Activated naive CD4-positive, alpha-beta T cell treated with anti-CD3 and anti-CD28 coated beads for 36 hours (primary cell): ENCODE measurements around the gene NUDT7. TPM values are rescaled to one million over a fixed set of nuclear protein-coding genes. Genes with fewer than 3 reads are reported as not detected.

Experiments
- CTCF ChIA-PET: fragments of 350-600 bp; sonication (Branson Sonifier 250); formaldehyde crosslinking; loops from one replicate; lab custom pipeline; 2021; ENCODE audit warnings: antibody characterized with exemption; lab: Charles Lee
- DNase-seq: peaks from one replicate; pipeline ENCODE4 v3.0.0-alpha.2; 2020
- H3K27ac Mint-ChIP-seq: one replicate; pipeline ENCODE4 v1.8.0; 2021; ENCODE audit warnings: mild to moderate bottlenecking, mixed read lengths
- H3K27me3 Mint-ChIP-seq: one replicate; pipeline ENCODE4 v1.8.0; 2021; ENCODE audit warnings: low read depth, mixed read lengths
- H3K36me3 Mint-ChIP-seq: one replicate; pipeline ENCODE4 v1.8.0; 2021; ENCODE audit warnings: low read depth, mixed read lengths
- H3K4me1 Mint-ChIP-seq: one replicate; pipeline ENCODE4 v1.8.0; 2021; ENCODE audit warnings: low read depth, mixed read lengths
- H3K4me3 Mint-ChIP-seq: one replicate; pipeline ENCODE4 v1.8.0; 2021; ENCODE audit warnings: mild to moderate bottlenecking, moderate library complexity, mixed read lengths
- H3K9me3 Mint-ChIP-seq: one replicate; pipeline ENCODE4 v1.8.0; 2021; ENCODE audit warnings: mixed read lengths
- intact Hi-C: fragments of 100-400 bp; cut with micrococcal nuclease; formaldehyde crosslinking; loops from one replicate; pipeline ENCODE4 v1.15.1; 2023
- total RNA-seq, 2 experiments: library from RNA; stranded (reverse); gene quantifications; one replicate each; pipeline ENCODE4 v1.2.3, GENCODE V29; 2021

The NUDT7 gene
- total RNA-seq, 2 experiments from 2014 or later, result 9.4 to 9.8 TPM

DNA sequence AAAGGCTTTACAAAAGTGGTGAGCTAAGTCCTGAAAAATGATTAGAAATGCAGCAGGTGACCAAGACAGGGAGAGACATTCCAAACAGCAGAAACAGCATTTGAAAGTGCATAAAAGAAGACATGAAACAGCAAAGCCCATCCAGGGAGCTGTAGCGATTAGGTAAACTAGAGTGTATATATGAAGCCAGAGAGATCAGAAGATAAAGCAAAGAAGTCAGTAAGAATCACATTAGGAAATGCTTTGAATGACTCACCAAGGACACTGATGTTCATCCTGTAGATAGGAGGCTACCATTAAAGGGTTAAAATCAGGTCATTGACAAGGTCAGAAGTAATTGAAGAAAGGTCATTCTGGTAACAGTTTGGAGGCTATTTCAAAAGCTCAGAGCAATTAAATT lies 38.5 kb downstream of the NUDT7 start:
- no peaks in the 10 kb centered on the region for H3K36me3 Mint-ChIP-seq
- DNase-seq, result no peak
- CTCF ChIA-PET, result no interaction called here
- H3K4me3 Mint-ChIP-seq, result no peak overlapping the region
- H3K27ac Mint-ChIP-seq, result no peak overlapping the region
- H3K9me3 Mint-ChIP-seq, result no peaks in the 10 kb centered on the region
- intact Hi-C loops, result no loop called here
- no peaks in the 10 kb centered on the region for H3K4me1 Mint-ChIP-seq
- peaks cover 2% of the 10 kb centered on the region for H3K27me3 Mint-ChIP-seq

DNA sequence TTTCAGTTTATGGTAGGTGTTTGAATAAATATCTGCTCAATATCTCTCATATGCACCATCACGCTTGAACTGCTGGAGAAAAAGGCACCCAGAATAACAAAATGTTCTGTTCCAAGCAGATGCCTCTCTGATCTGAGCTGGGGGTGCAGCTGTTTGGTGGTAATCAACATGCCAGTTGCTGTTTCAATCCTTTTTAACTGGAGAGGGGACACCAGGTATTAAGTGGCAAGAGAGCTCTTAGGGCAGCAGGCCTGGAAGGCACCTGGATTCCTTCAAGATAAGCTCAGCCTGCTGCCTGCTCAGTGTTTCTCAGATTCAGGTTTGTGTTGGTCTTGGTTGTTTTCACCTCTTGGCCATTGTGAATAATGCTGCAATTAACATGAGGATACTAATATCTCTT lies 38.9 kb downstream of the NUDT7 start:
- H3K36me3 Mint-ChIP-seq, result no peaks in the 10 kb centered on the region
- peaks cover 2% of the 10 kb centered on the region for H3K27me3 Mint-ChIP-seq
- CTCF ChIA-PET, result no interaction called here
- H3K4me3 Mint-ChIP-seq, result no peak overlapping the region
- no peak for DNase-seq
- H3K27ac Mint-ChIP-seq, result no peak overlapping the region
- intact Hi-C loops, result no loop called here
- no peaks in the 10 kb centered on the region for H3K9me3 Mint-ChIP-seq
- H3K4me1 Mint-ChIP-seq, result no peaks in the 10 kb centered on the region

DNA sequence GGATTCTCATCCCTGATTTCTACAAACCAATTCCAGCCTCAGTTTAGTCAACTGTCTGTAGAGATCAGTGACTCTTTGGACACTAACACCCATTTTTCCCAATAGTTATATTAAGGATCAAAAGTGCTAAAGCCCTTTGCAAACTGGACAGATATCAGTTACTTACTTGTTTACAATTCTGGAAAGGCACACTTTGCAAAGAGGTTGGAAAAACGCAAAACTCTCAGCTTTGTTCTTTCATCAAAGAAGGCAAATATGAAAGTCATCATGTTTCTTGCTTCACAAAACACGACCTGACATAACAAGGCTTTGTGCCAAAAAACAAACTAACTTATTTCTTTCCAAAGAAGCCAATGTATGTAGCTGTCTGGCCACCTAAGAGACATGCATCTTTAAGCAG lies 39.9 kb downstream of the NUDT7 start:
- intact Hi-C loops, result no loop called here
- Mint-ChIP-seq H3K27ac (no peak overlapping the region), H3K36me3 (no peaks in the 10 kb centered on the region), H3K9me3 (no peaks in the 10 kb centered on the region), H3K4me3 (no peak overlapping the region), H3K4me1 (no peaks in the 10 kb centered on the region), H3K27me3 (no peaks in the 10 kb centered on the region)
- CTCF ChIA-PET, result no interaction called here
- no peak for DNase-seq

DNA sequence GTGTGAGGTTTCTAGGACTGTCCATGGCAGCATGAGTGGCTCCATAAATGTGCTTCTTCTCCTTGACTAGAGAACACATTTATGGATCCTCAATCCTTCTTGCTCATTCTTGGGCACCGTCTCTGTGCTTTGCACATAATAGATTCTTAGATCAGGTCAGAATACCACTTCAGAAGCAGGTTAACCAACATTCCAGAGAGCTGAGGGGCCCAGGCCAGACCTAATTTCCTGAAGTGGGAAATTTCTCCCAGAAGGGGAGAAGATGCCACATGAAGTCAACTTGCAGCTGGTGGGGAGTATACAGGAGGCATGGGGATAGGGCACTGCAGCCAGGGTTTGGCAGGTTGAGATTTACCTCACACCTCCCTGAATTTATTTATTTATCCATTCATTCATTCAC lies 41.7 kb downstream of the NUDT7 start:
- Mint-ChIP-seq H3K4me1 (no peaks in the 10 kb centered on the region), H3K36me3 (no peaks in the 10 kb centered on the region), H3K27me3 (no peaks in the 10 kb centered on the region), H3K27ac (no peak overlapping the region), H3K9me3 (no peaks in the 10 kb centered on the region), H3K4me3 (no peak overlapping the region)
- DNase-seq, result no peak
- CTCF ChIA-PET, result no interaction called here
- intact Hi-C loops, result no loop called here

DNA sequence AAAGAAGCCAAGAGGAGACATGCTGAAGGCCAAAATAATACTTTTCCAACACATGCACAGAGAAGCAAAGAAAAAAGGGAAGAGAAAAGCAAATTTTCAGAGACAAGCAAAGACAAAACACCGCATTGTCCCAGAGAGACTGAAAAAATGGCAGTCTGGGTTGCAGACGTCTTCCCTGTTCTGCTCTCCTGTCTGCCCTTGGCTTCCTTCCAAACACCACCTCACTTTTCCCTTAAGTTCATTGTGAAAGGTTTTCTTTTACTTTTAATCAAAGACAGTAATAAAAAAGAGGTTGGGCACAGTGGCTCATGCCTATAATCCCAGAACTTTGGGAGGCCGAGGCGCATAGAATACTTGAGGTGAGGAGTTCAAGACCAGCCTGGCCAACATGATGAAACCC lies 44.9 kb downstream of the NUDT7 start:
- Mint-ChIP-seq H3K27ac (no peak overlapping the region), H3K4me3 (no peak overlapping the region), H3K36me3 (no peaks in the 10 kb centered on the region), H3K4me1 (no peaks in the 10 kb centered on the region), H3K27me3 (peaks cover 4% of the 10 kb centered on the region), H3K9me3 (no peaks in the 10 kb centered on the region)
- intact Hi-C loops, result no loop called here
- CTCF ChIA-PET, result no interaction called here
- no peak for DNase-seq

DNA sequence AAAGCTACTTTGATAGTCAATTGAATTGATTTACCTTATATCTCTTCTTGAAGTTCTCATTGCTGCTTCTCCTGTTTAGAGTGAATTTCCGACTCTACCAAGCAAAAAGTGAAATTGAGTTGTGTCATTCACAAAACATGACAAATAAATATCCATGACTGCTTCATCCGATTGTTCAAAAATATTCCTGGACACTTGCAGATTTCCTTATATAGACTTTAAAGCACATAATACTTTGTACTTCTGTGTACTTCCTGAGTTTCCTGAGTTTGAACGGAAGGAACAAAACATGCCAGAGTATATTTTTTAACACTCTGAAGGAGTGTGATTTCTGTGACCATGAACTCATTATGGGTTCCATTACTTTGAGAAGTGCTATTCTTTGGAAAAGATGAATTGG lies 45.5 kb downstream of the NUDT7 start:
- H3K4me1 Mint-ChIP-seq, result no peaks in the 10 kb centered on the region

DNA sequence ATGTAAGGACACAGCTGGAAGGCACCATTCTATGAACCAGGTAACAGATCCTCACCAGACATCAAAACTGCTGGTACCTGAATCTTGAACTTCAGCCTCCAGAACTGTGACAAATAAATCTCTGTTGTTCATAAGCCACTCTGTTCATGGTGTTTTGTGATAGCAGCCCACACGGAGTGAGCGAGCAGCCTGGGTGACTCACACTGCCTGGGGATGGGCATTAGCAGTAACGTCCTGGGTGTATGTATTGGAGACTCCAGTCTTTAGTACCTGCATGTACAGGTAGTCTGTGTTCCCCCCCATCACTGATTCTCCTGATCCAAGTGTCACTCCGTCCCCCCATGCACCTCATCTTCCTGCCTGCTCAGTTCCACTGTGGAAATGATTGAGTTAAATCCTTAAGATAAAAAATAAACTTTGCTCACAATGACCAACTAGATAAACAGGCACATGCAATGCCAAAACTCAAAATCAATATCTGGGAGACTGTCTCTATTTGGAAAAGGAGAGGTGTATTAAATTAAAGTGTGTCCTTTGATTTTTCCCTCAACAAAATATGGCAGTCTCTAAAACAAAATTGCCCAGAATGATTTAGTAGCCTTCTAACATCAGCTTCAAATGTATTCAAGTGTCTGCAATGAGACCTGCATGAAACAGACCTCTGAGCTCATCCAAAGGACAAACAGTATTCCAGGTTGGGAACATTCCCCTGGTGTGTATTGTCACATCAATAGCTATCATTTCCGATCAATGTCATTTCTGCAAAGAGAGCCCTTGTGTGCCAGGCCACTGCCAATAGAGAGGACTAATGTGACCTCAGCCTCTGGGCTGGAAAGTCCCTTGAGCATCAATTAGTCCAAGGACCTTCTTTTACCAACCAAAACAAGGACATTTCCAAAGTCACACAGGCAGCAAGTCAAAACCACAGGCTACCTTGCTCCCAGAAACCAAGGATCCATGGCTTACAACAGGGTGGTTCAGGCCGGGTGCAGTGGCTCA lies 53.9 kb downstream of the NUDT7 start:
- CTCF ChIA-PET, result interaction anchor here (0.6 kb wide), 1 partner anchor 167 kb away, joined by 4 read pairs; no protein-coding TSS in a partner anchor
- no peaks in the 10 kb centered on the region for H3K9me3 Mint-ChIP-seq
- no peaks in the 10 kb centered on the region for H3K4me1 Mint-ChIP-seq
- intact Hi-C loops, result no loop called here
- H3K36me3 Mint-ChIP-seq, result no peaks in the 10 kb centered on the region
- no peak for DNase-seq
- peaks cover 16% of the 10 kb centered on the region for H3K27me3 Mint-ChIP-seq
- no peak overlapping the region for H3K27ac Mint-ChIP-seq
- H3K4me3 Mint-ChIP-seq, result no peak overlapping the region

More for the DNA sequence above, 45.5 kb downstream of the NUDT7 start:
- no peak overlapping the region for H3K4me3 Mint-ChIP-seq
- H3K27ac Mint-ChIP-seq, result no peak overlapping the region
- no peaks in the 10 kb centered on the region for H3K36me3 Mint-ChIP-seq
- DNase-seq, result no peak
- intact Hi-C loops, result no loop called here
- no peaks in the 10 kb centered on the region for H3K9me3 Mint-ChIP-seq
- CTCF ChIA-PET, result no interaction called here
- H3K27me3 Mint-ChIP-seq, result peaks cover 4% of the 10 kb centered on the region

DNA sequence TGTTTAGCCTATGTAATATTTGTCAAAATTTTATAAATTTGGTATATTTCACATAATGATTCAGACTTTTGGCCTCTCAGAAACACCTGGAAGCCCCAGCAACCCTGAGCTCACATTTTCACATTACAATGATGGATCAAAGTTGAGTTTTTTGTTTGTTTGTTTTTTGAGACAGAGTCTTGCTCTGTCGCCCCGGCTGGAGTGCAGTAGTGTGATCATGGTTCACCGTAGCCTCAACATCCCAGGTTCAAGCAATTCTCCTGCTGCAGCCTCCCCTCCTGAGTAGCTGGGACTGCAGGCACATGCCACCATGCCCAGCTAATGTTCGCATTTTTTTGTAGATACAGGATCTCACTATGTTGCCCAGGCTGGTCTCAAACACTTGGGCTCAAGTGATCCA lies 55.4 kb downstream of the NUDT7 start:
- Mint-ChIP-seq H3K27me3 (peaks cover 12% of the 10 kb centered on the region), H3K4me1 (no peaks in the 10 kb centered on the region), H3K4me3 (no peak overlapping the region), H3K9me3 (no peaks in the 10 kb centered on the region), H3K36me3 (no peaks in the 10 kb centered on the region), H3K27ac (no peak overlapping the region)
- CTCF ChIA-PET, result interaction anchor here (0.6 kb wide), 1 partner anchor 209 kb away, joined by 3 read pairs; no protein-coding TSS in a partner anchor
- DNase-seq, result no peak
- intact Hi-C loops, result no loop called here

DNA sequence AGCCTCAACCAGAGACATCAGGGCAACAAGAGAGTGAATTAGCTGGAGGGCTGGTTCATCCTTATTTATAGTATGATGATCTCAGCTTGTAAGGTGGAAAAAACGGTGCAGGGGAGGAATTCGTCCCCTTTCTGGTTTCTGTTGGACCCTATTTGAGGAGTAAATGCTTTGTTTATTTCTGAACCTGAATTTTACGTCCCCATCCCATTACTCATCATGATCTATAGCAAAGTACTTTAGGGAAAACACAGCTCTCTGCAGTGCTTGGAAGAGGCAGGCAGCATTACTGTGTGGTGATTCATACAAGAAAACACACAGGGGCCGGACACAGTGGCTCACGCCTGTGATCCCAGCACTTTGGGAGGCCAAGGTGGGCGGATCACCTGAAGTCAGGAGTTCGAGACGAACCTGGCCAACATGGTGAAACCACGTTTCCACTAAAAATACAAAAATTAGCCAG lies 58.1 kb downstream of the NUDT7 start:
- Mint-ChIP-seq H3K27ac (no peak overlapping the region), H3K4me3 (no peak overlapping the region), H3K27me3 (peaks cover 13% of the 10 kb centered on the region), H3K9me3 (no peaks in the 10 kb centered on the region), H3K4me1 (no peaks in the 10 kb centered on the region), H3K36me3 (no peaks in the 10 kb centered on the region)
- intact Hi-C loops, result loop anchor here (10.0 kb wide), 1 partner anchor 194 kb away; no protein-coding TSS in a partner anchor
- DNase-seq, result no peak
- CTCF ChIA-PET, result no interaction called here

DNA sequence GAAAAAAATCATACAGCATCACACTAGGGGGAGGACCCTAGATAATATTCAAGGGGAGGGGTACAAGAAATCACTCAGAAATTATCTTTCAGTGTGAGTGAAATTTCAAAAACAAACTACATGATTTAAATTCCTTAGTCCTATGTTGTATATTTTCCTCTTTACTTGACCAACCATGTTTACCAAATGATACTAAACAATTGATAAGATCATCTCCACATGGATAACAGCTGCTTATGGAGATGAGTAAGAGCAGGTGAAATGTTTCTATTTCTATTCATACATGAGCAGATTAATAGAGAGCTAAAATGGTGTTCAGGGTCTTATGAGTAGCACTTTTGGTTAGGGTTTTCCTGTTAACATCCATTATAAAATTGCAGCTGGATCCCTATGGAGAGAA lies 58.8 kb downstream of the NUDT7 start:
- Mint-ChIP-seq H3K27me3 (peaks cover 15% of the 10 kb centered on the region), H3K4me1 (no peaks in the 10 kb centered on the region), H3K9me3 (no peaks in the 10 kb centered on the region), H3K27ac (no peak overlapping the region), H3K36me3 (no peaks in the 10 kb centered on the region), H3K4me3 (no peak overlapping the region)
- CTCF ChIA-PET, result no interaction called here
- no peak for DNase-seq
- intact Hi-C loops, result loop anchor here (10.0 kb wide), 1 partner anchor 194 kb away; no protein-coding TSS in a partner anchor

DNA sequence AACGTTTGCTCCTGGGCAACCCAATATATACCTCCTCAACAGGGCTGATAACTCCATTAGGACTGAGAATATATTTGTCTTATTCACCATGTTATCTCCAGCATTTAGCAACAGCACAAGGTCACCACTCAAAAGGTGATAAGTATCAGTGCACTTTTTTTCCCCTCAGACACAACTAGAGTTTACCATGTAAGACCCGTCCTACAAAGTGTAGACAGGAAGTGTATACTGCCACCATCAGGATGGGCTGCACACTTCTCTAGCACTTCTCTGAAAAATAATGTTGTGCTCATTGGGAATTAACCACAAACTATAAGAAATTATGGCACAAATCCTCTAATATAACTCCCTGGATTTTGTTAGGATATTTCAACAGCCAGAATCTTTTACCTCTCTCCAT lies 60.4 kb downstream of the NUDT7 start:
- Mint-ChIP-seq H3K9me3 (no peaks in the 10 kb centered on the region), H3K4me1 (no peaks in the 10 kb centered on the region), H3K36me3 (no peaks in the 10 kb centered on the region), H3K27ac (no peak overlapping the region), H3K27me3 (peaks cover 30% of the 10 kb centered on the region), H3K4me3 (no peak overlapping the region)
- no peak for DNase-seq
- intact Hi-C loops, result loop anchor here (1.0 to 10.0 kb wide), 2 partner anchors 107 to 192 kb away; no protein-coding TSS in a partner anchor
- CTCF ChIA-PET, result interaction anchor here (0.6 kb wide), 1 partner anchor 1611 kb away, joined by 3 read pairs; no protein-coding TSS in a partner anchor

DNA sequence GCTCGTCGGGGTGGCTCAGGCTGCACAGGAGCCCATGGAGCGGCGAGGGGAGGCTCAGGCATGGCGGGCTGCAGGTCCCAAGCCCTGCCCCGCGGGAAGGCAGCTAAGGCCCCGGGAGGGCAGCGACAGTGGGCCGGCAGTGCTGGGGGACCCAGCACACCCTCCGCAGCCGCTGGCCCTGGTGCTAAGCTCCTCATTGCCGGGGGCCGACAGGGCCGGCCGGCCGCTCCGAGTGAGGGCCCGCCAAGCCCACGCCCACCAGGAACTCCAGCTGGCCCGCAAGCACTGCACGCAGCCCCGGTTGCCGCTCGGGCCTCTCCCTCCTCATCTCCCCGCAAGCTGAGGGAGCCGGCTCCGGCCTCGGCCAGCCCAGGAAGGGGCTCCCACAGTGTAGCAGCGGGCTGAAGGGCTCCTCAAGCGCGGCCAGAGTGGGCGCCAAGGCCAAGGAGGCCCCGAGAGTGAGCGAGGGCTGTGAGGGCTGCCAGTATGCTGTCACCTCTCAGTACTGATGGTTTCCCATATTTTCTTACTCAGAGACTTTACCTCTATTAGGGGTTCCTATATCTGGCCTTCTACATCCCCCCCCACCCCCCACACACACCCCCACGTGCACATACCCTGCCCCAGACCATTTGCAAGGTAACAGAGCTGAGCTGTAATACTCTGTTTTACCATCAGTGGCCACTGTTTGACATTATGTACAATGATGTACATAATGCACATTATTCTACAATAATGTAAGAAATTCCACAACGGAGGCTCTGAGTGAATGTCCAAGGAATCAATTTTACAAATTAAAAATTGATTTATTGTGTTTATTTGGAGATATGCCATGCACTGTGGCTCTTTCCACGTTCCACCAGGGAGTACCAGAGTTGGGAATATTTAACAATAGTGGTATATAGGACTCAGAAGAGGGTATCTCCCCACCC lies 62.4 kb downstream of the NUDT7 start:
- DNase-seq, result no peak
- Mint-ChIP-seq H3K36me3 (no peaks in the 10 kb centered on the region), H3K4me1 (peaks cover 7% of the 10 kb centered on the region), H3K27me3 (peaks cover 42% of the 10 kb centered on the region), H3K27ac (no peak overlapping the region), H3K9me3 (no peaks in the 10 kb centered on the region), H3K4me3 (no peak overlapping the region)
- CTCF ChIA-PET, result no interaction called here
- intact Hi-C loops, result loop anchor here (10.0 kb wide), 1 partner anchor 190 kb away; no protein-coding TSS in a partner anchor
